NCI-H2029 (cell line): Measurements from ENCODE around the gene HSPE1.
A peak's percentile ranks its signal among the peaks of the same experiment; 100 is the strongest.
"Not testable (repeated sequence)": the region's sequence is repeated elsewhere in the genome, so short reads cannot be mapped to it uniquely, and the experiment has no call there.

Experiments used
- DNase-seq: peaks from one replicate; lab custom pipeline; 2025; lab: John Stamatoyannopoulos, UW

The HSPE1 gene

DNA sequence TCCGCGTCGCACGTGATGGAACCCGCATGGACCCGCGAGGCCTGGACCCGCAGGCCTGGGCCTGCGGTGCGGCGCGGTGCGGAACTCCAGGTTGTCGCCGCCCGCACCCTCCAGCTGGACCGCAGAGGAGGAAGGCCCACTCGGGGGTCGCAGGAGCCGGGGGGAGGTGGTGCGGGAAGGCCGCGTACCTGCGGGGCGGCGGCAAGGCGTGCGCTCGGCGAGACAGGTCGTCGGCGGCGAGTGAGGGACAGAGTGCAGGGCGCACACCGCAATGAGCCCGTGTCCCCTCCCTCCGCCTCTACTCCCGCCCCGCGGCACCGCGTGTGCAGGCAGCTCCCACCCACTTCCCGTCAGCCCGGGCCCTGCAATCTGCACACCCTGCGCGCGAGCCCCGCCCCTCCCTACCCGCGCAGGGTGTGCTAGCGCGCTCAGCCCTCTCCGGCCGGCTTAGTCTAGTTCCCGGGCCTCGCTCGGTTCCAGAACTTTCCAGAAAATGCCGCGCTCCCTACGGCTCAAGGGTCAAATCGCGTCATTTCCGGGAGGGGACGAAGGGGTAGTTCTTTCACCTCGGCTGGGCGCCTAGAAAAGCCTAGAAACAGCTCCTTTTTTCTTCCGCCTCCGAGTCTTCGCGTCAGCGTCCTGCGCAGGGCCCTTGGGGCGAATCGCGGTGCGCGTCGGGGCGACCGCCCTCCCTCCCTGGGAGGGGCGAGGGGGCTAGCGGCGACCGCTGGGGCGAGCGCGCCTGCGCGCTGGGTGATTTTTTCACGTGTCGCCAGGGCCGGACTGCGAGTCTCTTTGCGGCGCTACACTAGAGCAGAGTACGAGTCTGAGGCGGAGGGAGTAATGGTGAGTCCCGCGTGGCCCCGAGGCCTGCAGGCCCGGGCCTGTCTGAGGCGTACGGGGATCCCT lies at the start of gene HSPE1, which contains the start of gene HSPD1:
TSS of gene HSPE1 (plus strand) at position 786 of the 909 bp plus-strand sequence. CDS start at position 844, 58 bp downstream.
TSS of gene HSPD1 (minus strand) at position 247 of the 909 bp plus-strand sequence. CDS start 992 bp downstream, outside the sequence.
- DNase-seq = peak; percentile 99

- peak; percentile 67 for DNase-seq
Observed at GRCh38 chr2:197450465-197450864, 49.7 kb upstream of the HSPE1 start.

DNA sequence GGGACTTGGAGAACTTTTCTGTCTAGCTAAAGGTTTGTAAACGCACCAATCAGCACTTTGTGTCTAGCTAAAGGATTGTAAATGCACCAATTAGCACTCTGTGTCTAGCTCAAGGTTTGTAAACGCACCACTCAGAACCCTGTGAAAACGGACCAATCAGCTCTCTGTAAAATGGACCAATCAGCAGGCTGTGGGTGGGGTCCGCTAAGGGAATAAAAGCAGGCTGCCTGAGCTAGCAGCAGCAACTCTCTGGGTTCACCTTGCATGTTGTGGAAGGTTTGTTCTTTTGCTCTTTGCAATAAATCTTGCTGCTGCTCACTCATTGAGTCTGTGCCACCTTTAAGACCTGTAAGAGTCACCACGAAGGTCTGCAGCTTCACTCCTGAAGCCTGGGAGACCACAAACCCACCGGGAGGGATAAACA lies 49.2 kb upstream of the HSPE1 start:
- not testable (repeated sequence) for DNase-seq

- DNase-seq = no peak
Observed at GRCh38 chr2:197452754-197453122, 47.4 kb upstream of the HSPE1 start.

DNA sequence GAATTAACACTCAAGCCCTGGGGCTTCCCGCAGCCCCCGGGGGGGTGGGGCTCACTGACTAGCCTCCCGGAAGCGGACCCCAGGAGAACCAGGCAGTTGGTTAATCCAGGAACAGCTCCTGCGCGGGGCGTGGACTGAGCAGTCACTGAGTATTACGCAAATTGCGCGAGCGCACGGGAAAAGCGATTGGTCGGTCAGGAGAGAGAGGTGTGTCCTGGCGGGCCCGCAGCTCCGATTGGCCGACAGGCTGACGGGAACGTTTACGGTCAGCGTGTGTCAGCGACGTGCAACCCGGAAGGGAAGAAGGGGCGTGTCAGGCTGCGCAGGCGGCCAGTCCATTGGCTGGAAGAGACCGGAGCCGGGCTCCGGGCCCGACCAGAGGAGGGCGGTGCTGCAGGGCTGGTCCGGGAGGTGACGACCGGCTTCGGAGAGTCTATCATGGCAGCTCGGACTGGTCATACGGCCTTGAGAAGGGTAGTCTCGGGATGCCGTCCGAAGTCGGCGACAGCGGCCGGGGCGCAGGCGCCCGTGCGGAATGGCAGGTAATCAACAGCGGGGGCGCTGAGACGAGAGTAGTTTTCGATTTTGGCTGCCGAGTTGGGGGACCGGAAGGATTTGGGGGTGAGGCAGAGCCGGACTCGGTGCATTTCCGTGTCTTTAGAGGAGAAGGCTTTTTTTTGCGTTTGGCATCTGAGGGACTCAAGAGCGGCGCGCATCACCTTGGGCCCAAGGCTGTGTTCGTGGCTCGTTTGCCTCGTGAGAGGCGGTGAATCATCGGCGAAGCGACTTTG lies 46.9 kb upstream of the HSPE1 start, which contains the start of gene COQ10B:
TSS of gene COQ10B (plus strand) at position 430 of the 791 bp plus-strand sequence. CDS start at position 439, 9 bp downstream.
- peak; percentile 98 for DNase-seq

DNA sequence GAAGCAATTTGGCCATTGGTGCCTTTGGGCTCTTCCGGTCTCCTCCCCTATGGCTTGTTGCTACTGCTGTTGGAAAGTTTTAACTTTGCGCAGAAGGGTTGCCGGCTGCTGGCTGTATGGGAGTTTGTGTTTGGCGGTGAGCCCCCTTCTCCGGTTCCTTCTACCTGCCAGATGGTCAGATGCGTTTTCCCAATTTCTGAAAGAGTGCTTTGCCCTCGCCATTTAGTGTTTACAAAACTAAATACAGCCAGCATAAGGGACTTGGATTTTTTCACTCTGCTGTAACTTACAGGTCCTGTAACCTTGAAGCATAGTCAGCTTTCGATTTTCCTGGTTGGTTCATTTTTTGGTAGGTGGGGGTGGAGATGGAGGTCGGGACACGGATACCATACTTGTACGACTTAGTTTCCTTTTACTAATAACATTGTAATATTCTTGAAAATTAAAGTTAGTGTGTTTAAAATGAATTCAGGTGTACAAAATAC lies 46.2 kb upstream of the HSPE1 start:
- DNase-seq = no peak

- no peak for DNase-seq
Observed at GRCh38 chr2:197454923-197455322, 45.3 kb upstream of the HSPE1 start.

DNA sequence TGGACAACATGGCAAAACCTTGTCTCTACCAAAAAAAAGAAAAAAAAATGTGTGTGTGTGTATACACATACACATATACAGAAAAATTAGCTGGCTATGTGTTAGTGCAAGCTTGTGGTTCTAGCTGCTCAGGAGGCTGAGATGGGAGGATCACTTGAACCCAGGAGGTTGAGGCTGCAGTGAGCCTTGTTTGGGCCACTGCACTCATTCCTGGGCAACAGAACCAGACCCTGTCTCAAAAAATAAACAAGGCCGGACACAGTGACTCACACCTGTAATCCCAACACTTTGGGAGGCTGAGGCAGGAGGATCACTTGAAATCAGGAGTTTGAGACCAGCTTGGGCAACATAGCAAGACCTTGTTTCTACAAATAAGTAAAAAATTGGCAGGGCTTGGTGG lies 44.8 kb upstream of the HSPE1 start:
- no peak for DNase-seq

GRCh38 chr2:197460649-197461048 lies 39.5 kb upstream of the HSPE1 start:
- no peak for DNase-seq

GRCh38 chr2:197461057-197461456 lies 39.1 kb upstream of the HSPE1 start:
- DNase-seq = no peak

- DNase-seq = no peak
Observed at GRCh38 chr2:197464175-197464574, 36.0 kb upstream of the HSPE1 start.

GRCh38 chr2:197472166-197472565 lies 28.0 kb upstream of the HSPE1 start:
- no peak for DNase-seq

GRCh38 chr2:197477797-197478196 lies 22.4 kb upstream of the HSPE1 start:
- DNase-seq = no peak

DNA sequence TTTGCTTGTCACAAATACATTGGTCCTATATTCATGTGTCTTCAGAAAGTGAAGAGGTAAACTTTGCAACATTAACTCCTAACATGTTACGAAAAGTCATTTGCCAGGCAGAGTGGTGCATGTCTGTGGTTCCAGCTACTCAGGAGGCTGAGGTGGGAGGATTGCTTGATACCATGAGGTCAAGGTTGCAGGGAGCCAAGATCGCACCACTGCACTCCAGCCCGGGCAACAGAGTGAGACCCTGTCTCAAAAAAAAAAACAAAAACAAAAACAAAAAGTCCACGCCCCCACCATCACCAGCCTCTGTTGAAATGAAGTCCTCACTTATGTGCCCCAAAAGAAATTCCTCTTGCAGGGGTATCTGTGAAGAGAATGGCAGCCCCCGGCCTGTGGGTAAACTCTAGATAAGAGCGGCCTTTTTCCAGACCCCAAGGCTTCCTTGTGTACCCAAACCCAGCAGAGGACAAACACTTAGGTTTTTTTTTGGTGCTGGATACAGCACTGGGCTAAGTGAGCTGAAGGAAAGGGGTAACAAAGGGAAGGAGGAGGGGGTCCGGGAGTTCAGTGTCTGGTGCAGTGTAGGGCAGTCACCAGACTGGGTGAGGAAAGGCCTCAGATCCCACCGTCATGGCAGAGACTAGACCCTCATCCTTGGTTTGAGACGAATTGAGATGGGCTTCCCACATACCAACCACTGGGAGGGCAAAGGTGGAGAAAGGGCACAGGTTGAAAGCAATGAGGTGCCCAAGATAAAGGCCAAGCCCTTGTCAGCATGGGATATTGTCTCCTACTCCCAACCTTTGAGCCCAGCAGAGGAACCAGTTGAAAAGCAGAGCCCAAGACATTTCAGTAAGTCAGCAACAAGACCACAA lies 19.8 kb upstream of the HSPE1 start:
- no peak for DNase-seq

DNA sequence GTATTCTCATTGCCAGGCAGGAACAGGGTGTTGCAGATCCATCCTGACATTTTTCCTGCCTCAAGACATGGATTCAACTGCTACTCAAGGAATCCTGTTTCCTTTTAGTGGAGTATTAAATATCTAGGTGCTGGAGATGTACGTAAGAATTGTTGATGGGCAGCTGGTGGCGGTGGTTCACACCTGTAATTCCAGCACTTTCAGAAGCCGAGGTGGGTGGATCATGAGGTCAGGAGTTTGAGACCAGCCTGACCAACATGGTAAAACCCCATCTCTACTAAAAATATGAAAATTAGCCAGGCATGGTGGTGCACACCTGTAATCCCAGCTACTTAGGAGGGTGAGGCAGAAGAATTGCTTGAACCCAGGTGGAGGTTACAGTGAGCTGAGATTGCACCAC lies 15.9 kb upstream of the HSPE1 start:
- not testable (repeated sequence) for DNase-seq

DNA sequence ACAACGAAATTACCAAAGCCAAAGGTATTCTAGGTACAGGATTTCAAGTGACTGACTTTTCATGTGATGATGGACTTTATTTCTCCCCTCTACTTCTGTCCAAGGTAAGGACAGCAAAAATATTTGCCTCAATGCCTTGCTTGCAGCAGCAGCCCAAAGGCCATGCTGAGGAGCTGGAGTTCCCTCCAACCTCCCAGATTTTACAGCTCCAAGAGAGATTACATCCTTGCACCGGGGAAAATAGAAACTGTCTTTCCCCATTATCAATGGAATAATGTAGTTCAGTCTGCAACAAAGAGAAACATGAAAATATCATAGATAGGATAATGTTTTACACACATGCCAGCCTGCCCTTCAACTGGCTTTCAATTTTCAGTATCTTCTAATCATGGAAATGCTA lies 14.0 kb upstream of the HSPE1 start:
- no peak for DNase-seq

DNA sequence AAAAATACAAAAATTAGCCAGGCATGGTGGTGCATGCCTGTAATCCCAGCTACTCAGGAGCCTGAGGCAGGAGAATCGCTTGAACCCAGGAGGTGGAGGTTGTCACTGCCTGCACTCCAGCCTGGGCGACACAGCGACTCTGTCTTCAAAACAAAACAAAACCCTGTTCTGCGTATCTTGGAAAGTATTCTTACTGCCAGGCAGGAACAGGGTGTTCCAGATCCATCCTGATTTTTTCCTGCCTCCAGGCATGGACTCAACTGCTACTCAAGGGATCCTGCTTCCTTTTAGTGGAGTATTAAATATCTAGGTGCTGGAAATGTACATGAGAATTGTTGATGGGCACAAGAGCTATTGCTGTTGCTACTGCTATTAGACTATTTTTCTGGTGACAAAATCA lies 12.8 kb upstream of the HSPE1 start:
- DNase-seq = no peak

GRCh38 chr2:197495433-197496134 lies 4.6 kb upstream of the HSPE1 start:
- no peak for DNase-seq

GRCh38 chr2:197496695-197497094 lies 3.5 kb upstream of the HSPE1 start:
- no peak for DNase-seq

- DNase-seq = no peak
Observed at GRCh38 chr2:197497326-197497725, 2.9 kb upstream of the HSPE1 start.
